Stimulated activated CD4-positive, alpha-beta T cell treated with anti-CD3 and anti-CD28 coated beads, Interleukin-12 subunit alpha, Interleukin-12 subunit beta, amount 100 ng/mL, for 24 hours (primary cell): ENCODE results near the gene BIVM.
"Not testable (repeated sequence)": the region's sequence is repeated elsewhere in the genome, so short reads cannot be mapped to it uniquely, and the experiment has no call there.

ENCODE experiments used
- DNase-seq, 2 experiments: peaks; one replicate each; pipeline ENCODE4 v3.0.0-alpha.2; 2020; ENCODE audit warnings: low read depth in 2 of 2

BIVM gene, protein sequence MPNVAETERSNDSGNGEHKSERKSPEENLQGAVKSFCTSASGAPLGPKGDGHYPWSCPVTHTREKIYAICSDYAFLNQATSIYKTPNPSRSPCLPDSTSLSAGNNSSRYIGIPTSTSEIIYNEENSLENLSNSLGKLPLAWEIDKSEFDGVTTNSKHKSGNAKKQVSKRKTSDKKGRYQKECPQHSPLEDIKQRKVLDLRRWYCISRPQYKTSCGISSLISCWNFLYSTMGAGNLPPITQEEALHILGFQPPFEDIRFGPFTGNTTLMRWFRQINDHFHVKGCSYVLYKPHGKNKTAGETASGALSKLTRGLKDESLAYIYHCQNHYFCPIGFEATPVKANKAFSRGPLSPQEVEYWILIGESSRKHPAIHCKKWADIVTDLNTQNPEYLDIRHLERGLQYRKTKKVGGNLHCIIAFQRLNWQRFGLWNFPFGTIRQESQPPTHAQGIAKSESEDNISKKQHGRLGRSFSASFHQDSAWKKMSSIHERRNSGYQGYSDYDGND

DNA sequence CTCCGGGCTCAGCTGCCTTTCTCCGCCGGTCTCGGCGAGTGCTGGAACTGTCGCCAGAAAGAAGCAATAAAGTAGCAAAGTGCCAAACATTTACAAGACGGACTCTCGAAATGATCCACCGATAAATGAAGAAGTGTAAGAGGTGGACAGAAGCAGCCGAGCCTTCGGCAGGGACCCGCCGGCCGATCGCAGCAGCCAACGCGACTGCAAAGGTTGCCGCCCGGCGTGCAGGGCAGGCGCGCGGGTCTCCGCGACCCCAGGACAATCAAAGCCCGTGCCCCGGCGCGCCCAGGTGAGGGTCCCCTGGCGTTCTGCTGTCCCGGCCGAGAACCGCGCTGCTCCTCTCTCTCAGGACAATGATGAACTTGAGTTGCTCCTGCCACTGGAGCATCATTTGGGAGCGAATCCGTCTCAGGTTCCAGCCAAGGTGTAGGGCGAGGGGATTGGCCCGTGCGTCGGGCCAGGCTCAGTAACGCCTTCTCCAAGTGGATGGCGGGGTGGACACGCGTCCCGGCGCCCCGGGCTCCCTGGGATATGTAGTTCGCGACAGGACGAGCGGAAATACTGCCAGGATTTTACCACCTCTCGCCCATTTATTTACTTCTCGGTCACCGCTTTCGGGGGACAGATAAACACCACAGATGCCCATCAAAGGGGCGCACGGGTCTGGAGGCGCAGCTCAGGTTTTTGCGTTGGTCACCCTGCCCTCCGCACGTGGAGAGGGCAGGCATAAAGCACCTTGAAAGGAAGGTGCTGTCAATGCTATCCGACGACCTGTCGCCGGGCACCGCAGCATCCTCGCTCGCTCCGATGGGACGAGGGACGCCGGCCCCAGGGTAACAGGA is at the start of gene BIVM, which contains the start of gene POGLUT2:
TSS of gene BIVM (plus strand) at position 539 of the 845 bp plus-strand sequence. CDS start 8,149 bp downstream, outside the sequence.
TSS of gene POGLUT2 (minus strand) at position 396 of the 845 bp plus-strand sequence. CDS start at position 90, 306 bp downstream.
- peak; percentile 69 to 79 for DNase-seq

DNA sequence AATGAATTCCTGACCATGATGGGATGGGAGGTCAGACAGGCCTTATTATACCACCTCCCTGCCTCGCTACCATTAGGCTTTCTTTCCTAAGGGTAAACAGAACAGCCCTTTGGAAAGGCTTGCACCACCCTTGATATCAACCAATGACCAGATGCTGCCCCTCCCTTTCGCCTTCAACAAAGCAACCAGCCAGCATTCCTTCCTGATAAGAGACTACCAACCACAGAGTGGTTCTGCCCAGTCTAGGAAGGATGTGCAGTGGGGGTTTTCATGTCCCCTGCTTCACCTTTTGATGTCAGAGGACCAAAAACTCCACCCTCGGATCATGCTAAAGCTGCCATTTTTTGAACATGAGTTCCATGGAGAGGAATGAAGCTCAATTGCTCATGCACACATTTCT is 47.0 kb upstream of the BIVM start:
- no peak for DNase-seq

DNA sequence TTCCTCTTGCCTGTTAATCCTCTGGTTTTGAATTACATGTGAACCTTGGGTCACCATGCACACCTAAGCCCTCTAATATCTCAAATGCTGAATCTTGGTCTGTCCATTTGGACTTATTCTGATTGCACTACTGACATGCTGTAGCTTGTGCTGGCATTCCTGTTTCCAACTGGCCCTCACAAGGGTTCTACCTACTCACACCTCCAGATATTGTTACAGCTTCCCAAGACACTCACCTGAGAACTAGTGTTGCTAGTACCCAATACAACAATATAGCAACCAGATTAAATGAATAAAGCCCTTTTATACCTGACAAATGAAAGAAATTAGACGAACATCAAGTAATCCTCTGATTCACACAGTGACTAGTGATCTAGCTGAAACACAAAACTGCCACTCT is 41.9 kb upstream of the BIVM start:
- DNase-seq = no peak

DNA sequence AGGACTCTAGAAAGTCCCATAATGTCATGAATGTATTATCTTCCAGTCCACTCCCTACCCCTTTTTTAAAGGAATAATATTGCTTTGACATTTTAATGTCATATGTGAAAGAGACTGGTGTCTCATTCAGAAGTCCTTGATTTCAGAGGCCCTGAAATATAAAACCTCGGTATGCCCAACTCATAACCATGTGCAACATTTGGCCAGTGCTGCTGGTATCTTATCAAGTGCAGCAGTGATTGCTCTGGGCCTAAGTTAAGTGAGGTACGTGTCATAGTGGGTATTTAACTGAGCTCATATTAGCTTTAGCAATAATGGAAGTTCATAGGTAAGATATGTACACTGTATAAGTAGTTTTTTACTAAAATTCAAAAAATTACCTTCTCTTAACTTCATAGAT is 40.1 kb upstream of the BIVM start:
- DNase-seq = no peak

DNA sequence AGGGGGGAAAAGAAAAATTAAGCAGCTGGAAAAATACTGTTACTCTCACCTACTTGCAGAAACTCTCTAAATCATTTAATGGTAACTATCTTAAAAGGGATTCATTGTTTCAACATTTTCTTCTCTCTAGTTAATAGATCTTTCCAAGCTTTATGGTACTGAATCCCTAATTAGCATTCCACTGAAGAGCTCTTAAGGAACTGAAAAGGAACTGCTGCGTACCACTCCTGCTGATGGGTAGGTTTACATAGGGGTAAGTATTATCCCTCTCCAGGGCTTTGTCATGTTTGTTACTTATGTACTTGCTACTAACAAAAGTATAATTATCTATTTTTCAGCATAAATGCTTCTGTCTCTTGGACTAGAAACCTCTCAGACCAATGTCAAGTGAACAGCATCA is 37.8 kb upstream of the BIVM start:
- no peak for DNase-seq

DNA sequence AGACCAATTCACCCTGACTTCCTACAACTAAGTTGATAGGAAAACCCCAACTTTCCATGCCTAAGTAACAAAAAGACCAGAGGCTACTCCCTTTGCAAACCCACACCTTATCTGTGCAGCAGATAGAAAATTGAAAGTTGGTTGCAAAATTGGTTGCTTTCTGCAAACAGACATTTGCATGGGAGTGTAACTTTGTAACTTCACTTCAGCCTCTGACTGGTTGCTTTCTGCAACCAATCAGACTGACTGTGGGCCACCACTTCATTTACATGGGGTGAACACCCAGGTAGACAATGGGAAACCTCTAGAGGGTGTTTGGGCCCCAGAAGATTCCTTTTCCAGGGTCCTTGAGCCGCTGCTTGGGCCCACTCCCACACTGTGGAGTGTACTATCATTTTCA is 35.2 kb upstream of the BIVM start:
- DNase-seq = no peak

DNA sequence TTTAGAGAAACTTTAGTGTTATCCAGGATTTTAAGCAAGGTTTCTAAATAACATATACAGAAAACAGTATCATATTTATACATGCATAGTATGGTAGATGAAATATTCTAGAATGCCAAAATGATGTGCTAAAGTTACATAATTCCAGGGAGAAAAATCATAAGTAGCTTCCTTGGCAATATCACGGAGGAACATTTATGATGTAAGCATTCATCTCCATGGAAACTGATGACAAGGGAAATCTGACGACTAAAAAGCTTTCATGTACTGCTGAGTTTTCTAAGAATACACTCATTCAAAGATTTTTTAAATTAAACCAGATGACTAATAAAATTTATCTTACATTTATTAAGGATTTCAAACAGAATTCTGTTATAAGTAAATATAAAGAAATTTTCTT is 30.0 kb upstream of the BIVM start:
- no peak for DNase-seq

DNA sequence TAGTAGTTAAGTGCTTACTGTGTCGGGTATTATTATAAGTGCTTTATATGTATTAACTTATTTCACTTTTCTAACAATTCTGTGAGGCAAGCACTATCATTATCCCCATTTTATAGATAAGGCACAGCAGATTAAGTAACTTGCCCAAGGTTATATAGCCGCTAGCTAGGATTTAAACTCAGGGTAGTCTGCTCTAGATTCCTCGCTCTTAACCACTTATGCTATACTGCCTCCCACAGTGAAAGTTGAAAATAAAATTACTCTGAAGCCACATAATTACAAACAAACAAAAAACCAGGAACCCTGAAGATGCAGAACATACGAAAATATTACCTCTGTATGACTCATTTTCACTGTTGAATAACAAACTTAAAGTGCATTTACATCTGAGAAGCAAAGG is 29.2 kb upstream of the BIVM start:
- no peak for DNase-seq

DNA sequence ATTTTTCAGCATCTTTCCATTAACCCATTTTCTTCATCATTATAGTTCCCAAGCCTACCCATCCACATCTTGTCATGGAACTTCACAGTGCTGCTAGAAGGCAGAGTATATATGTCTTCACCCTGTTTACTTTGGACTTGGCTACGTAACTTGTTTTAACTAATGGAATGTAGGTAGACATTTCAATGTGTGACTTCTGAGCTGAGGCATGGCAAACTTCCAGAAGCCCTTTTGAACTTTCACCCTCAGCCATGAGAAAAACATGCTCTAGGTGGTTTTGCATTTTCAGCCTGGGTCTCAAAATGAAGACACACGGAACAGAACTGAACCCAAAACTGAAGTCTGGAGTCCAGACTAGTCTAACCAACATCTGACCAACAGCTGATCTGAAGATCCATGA is 28.5 kb upstream of the BIVM start:
- no peak for DNase-seq

DNA sequence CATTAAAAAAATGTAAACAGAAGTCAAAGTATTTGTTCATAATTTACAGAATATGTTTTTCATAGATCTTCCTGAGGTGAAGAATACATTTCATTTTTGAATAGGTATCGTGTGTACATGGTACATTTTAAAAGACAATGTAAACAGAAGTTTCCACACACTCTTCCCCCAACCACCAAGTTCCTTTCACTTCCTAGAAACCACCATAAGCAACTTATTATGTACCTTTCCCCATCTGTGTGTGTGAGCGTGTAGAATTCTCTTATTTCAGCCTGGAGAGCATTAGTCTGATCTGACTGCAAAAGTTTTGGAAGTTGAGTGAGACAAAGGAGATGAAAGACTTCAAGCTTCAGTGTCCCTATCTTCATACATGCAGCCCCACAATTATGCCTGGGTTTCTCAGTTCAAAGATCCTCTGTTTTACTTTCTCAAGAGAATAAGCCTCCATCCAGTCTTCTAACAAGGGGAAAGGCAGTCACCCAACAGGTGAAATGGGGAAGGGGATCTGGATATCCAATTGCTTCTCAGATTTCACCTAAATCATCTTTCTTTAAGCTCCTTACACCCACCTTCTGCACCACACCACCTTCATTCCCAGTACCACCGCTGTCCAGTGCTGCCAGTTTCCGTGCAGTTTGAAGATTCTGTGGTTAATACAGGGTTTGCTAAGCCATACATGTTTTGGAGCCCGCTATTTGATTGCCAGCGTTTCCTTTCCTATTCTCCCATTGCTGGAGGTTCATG is 27.4 kb upstream of the BIVM start:
- DNase-seq = no peak

DNA sequence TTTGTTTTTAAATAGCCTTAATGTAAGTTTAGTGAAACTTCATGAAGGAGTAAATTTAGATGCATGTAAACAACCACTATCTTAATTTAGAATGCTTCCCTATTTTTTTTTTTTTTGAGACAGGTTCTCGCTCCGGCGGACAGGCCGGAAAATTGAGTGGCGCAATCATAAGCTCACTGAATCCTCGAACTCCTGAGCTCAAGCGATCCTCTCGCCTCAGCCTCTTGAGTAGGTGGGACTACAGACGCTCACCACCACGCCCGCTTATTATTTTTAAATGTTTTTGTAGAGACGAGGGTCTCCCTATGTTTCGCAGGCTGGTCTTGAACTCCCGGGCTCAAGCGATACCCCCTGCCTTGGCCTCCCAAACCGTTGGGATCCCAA is 26.9 kb upstream of the BIVM start:
- DNase-seq = no peak

DNA sequence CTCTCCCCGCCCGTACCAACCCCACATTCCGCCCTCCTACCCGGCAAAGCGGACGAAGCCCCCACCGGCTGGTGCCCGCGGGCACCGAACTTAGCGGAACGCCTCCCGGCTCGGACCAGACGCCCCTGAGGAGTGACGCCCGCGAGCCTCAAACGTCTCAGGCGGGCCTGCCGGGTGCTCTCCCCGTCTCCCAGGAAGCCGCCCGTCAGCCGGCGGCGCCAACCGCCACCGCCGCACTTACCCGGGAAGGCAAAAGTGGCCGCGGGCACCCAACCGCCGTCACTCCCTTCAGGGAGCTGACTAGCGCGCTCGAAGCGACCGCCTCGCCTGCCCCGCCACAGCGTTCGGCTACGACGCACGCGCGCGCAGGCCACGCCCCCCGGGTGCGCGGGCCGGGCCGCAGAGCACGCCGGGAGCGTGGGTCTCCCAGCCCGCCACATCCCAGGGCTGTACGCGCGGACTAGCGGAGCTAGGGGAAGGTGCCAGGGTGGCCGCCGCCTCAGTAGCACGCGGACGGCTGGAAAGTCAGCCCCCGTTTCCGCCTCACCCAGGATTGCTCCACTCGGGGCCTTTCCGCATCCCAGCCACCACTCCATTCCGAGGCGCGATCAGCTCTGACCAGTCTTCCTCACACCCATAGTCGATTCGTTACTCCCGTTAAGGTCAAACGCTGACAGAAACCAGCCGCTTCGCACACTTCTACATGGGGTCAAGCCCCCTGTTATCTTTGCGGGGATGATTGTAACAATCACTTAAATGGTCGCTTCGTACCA is 25.3 kb upstream of the BIVM start, which contains the start of gene TEX30:
TSS of gene TEX30 (minus strand) at position 346 of the 773 bp plus-strand sequence. CDS start 3,760 bp downstream, outside the sequence.
- peak; percentile 71 to 73 for DNase-seq

DNA sequence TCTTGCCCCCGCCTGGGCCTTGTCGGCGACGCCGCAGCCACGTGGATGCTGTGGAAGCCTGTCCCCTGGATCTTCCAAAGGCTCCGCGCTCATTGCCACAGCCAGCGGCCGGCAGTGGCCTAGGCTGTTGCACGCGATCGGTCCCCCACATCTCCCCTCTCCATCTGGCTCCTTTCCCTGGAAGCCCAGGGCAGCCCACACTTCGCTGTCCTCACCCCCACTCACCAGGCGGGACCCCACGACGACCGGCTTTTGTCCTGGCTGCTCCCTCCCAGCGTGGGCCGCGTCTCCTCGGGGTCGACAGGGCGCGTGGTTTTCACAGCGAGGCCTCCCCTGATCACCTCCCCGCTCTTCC is 24.7 kb upstream of the BIVM start:
- DNase-seq = peak in 1 of 2 experiments; percentile 8

DNA sequence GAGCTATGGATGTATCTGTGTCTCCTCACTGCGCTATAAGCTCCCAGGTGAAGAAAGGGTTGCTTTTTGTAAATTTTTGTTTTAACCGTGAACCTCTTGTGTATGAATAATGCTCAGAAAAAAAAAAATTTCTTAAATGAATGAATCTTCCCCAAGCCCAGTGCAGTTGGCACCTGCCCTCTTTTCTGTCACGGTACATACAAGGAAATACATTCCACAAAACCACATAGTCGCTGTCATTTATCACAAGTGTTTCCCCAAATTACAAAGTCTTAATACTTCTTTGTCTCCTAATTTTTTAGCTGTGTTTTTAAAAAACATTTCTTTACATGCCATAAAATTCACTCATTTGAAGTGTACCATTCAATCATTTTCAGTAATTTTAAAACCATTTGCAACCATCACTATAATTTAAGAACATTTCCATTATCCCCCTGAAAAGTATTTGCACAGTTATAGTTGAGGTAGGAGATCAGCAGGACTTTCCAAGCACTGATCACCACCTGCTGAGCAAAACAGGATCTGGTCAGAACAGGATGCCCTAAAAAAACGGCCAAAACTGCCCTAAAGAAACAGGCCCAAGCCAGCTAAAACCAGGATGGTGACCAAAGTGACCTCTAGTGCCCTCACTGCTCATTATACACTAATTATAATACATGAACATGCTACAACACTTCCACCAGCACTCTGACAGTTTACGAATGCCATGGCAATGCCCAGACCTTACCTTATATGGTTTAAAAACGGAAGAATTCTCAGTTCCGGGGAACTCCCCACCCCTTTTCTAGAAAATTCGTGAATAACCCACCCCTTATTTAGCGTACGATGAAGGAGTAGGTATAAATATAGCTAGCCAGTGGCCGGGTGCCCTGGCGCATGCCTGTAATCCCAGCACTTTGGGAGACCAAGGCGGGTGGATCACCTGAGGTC is 24.1 kb upstream of the BIVM start:
- no peak for DNase-seq

DNA sequence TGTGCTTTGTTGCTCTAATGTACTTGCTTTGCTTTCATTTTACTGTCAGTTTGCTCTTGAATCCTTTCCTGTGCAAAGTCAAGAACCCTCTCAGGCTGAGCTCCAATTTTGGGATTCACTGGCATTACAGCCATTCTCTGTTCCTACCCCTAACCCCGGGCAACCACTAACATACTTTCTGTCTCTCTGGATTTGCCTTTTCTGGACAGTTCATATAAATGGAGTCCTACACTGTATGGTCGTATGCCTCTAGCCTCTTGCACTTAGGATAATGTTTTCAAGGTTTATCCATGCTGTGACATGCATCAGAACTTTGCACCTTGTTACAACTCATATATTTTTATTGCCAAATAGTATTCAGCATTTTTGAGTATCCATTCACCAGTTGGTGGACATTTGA is 22.6 kb upstream of the BIVM start:
- DNase-seq = no peak

DNA sequence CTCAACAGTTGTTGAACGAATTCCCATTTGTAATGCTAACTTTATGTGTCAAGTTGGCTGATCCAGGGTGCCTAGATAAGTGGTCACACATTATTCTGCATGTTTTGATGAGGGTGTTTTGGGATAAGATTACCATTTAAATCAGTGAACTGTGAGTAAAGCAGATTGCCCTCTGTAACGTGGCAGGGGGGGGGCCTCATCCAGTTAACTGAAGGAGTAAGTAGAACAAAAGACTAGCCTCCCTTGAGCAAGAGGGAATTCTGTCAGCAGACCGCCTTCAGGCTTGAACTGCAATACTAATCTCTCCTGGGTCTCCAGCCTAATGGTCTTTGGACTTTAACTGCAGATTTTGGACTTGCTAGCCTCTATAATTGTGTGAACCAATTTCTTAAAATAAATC is 21.2 kb upstream of the BIVM start:
- no peak for DNase-seq

DNA sequence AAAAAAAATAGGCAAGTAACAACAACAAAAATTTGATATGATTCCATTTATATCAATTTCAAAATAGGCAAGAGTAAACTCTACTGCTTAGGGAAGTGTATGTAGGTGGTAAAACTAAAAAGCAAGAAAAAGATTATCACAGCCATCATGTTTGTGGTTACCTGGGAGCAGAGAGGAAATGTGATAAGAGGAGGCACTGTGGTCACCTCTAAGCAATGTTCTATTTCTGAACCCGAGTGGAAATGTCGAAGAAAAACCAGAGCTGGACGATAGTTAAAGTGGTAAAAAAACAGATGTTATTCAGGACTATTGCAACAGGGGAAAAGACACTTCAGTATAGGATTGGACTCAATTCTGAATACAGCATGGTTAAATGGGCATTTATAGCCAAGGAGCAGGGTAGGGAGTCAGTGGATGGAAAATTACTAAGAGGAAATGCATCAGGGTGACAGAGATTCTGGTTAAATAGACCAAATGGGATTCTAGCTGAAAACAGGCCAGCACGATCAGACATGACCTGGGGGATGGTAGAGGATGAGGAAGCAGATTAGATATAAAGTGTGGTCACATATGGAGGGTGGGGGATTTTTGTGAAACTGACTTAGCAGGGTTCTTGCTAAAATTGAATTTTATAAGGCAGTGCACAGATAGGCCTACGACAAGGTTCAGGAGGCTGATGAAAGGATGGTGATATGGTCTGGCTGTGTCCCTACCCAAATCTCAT is 19.3 kb upstream of the BIVM start:
- DNase-seq = peak in 1 of 2 experiments; percentile 2

DNA sequence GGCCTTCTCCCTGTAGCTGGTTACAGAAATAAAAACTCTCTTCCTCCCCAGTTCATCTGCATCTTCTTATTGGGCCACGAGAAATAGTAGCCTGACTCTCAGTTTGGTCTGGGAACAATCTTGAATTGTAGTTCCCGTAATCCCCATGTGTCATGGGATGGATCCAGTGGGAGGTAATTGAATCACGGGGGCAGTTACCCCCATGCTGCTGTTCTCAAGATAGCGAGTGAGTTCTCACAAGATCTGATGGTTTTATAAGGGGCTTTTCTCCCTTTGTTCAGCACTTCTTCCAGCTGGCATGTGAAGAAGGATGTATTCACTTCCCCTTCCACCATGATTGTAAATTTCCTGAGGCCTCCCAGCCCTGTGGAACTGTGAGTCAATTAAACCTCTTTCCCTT is 18.3 kb upstream of the BIVM start:
- DNase-seq = not testable (repeated sequence)

DNA sequence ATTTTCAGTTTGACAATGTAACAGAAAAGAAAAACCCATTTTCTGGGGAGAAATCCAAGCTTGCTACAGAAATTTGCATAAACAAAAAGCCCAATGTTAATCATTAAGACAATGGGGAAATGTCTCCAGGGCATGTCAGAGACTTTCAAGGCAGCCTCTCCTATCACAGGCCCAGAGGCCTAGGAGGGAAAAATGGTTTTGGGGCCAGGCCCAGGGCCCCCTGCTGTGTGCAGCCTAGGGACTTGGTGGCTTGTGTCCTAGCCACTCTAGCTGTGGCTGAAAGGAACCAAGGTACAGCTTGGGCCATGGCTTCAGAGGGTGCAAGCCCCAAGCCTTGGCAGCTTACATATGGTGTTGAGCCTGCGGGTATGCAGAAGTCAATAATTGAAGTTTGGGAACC is 17.3 kb upstream of the BIVM start:
- no peak for DNase-seq
